ENCODE results near the gene TBC1D22A.

TBC1D22A gene

GRCh38 chr22:46867106-46867505 lies 104.7 kb downstream of the TBC1D22A start:
- no peak overlapping the region for H2AFZ ChIP-seq (ENCODE audit: low read length)
- no peaks in the 10 kb centered on the region for H3K9me3 ChIP-seq (replicated peaks; ENCODE audit: insufficient read depth, low read length)
- no peak overlapping the region for H3K9ac ChIP-seq (ENCODE audit: low read length)
- no peaks in the 10 kb centered on the region; the same call in 1 of the 2 replicates for H4K20me1 ChIP-seq (ENCODE audit: insufficient read depth, low read length)
- H3K27ac ChIP-seq (ENCODE audit: low read length) = no peak overlapping the region
- H3K4me1 ChIP-seq (ENCODE audit: low read length) = no peaks in the 10 kb centered on the region
- no peaks in the 10 kb centered on the region for H3K27me3 ChIP-seq (replicated peaks; ENCODE audit: insufficient read depth, low read length)
- no peak overlapping the region for H3K4me2 ChIP-seq (ENCODE audit: low read depth, low read length)
- no peaks in the 10 kb centered on the region for H3K36me3 ChIP-seq (replicated peaks; ENCODE audit: insufficient read depth, low read length)
- no peak for TF ChIP-seq EZH2 (optimal IDR thresholded peaks at IDR 0.05; ENCODE audit: low read depth, low read length)
- no peak for TF ChIP-seq EZH2phosphoT487 (IDR thresholded peaks at IDR 0.05; ENCODE audit: low read length)
- no peak for TF ChIP-seq CTCF (IDR thresholded peaks at IDR 0.05; ENCODE audit: low read length)
- no peak for DNase-seq
- no peak overlapping the region for H3K4me3 ChIP-seq (ENCODE audit: low read length)
- H3F3A ChIP-seq (ENCODE audit: insufficient read depth, low read length) = no peaks in the 10 kb centered on the region
- H3K79me2 ChIP-seq (ENCODE audit: low read length) = peaks cover 29% of the 10 kb centered on the region
- H3K9me2 ChIP-seq (replicated peaks; ENCODE audit: insufficient read depth, low read length) = no peaks in the 10 kb centered on the region

DNA sequence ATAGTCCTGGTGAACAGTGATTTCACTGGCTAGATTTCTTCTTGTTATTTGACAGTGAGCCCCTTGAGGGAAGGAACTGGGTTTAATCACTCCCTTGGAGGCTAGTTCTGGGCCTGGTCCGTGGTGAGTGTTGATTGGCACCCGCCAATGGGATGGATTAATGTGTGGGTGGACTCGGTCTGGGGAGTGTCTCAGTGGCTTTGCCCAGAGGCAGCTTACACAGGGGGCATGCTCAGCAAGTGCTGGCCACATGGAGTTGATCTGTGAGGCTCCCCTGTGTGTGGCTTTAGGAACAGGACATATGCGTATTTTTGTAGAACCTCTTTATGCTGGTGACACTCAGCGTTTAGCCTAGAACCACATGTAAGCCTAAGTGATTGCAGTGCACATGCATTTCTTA lies 106.9 kb downstream of the TBC1D22A start:
- Histone ChIP-seq H3K27me3 (replicated peaks; ENCODE audit: insufficient read depth, low read length) (no peaks in the 10 kb centered on the region), H3K9me3 (replicated peaks; ENCODE audit: insufficient read depth, low read length) (no peaks in the 10 kb centered on the region), H2AFZ (ENCODE audit: low read length) (no peak overlapping the region), H3K79me2 (ENCODE audit: low read length) (peaks cover 25% of the 10 kb centered on the region), H3F3A (ENCODE audit: insufficient read depth, low read length) (no peaks in the 10 kb centered on the region), H4K20me1 (ENCODE audit: insufficient read depth, low read length) (no peaks in the 10 kb centered on the region; the same call in 1 of the 2 replicates), H3K4me1 (ENCODE audit: low read length) (no peaks in the 10 kb centered on the region), H3K4me3 (ENCODE audit: low read length) (no peak overlapping the region), H3K9me2 (replicated peaks; ENCODE audit: insufficient read depth, low read length) (no peaks in the 10 kb centered on the region), H3K4me2 (ENCODE audit: low read depth, low read length) (no peak overlapping the region), H3K36me3 (replicated peaks; ENCODE audit: insufficient read depth, low read length) (no peaks in the 10 kb centered on the region), H3K27ac (ENCODE audit: low read length) (no peak overlapping the region), H3K9ac (ENCODE audit: low read length) (no peak overlapping the region)
- DNase-seq = no peak
- TF ChIP-seq CTCF (IDR thresholded peaks at IDR 0.05; ENCODE audit: low read length) = no peak
- no peak for TF ChIP-seq EZH2phosphoT487 (IDR thresholded peaks at IDR 0.05; ENCODE audit: low read length)
- no peak for TF ChIP-seq EZH2 (optimal IDR thresholded peaks at IDR 0.05; ENCODE audit: low read depth, low read length)

DNA sequence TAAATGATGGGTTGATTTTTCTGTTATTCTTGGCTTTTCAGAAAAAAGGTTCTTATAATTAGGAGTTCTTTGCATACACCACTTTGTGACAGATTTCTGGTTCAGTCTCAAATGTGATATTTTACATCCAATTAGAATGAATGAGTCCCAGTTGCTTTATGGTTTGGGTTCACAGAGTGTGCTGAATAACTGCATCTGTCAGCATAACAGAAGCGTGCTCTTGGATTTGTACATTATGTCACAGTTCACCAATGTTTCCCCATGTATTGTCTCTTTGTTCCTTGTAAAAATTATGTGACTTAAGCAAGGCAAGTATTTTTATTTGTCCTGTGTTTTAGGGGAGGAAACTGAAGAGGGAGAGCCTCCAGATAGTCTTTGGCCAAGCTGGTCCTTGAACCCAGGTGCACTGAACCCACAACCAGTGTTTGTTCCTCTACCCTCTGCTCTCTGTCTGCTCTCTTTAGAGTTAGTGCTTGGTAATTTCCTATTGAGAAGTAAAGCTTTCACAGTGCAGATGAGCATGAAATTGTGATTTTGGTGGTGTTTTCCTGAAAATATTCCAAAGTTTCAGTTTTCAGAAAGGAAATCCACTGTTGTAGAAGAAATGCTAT lies 107.5 kb downstream of the TBC1D22A start:
- DNase-seq = no peak
- peaks cover 22% of the 10 kb centered on the region for H3K79me2 ChIP-seq (ENCODE audit: low read length)
- H3K27me3 ChIP-seq (replicated peaks; ENCODE audit: insufficient read depth, low read length) = no peaks in the 10 kb centered on the region
- no peak overlapping the region for H3K4me2 ChIP-seq (ENCODE audit: low read depth, low read length)
- TF ChIP-seq EZH2phosphoT487 (IDR thresholded peaks at IDR 0.05; ENCODE audit: low read length) (no peak), EZH2 (optimal IDR thresholded peaks at IDR 0.05; ENCODE audit: low read depth, low read length) (no peak), CTCF (IDR thresholded peaks at IDR 0.05; ENCODE audit: low read length) (no peak)
- H4K20me1 ChIP-seq (ENCODE audit: insufficient read depth, low read length) = no peaks in the 10 kb centered on the region; the same call in 1 of the 2 replicates
- no peaks in the 10 kb centered on the region for H3K9me2 ChIP-seq (replicated peaks; ENCODE audit: insufficient read depth, low read length)
- H3F3A ChIP-seq (ENCODE audit: insufficient read depth, low read length) = no peaks in the 10 kb centered on the region
- H3K4me1 ChIP-seq (ENCODE audit: low read length) = no peaks in the 10 kb centered on the region
- no peak overlapping the region for H3K27ac ChIP-seq (ENCODE audit: low read length)
- H3K4me3 ChIP-seq (ENCODE audit: low read length) = no peak overlapping the region
- H2AFZ ChIP-seq (ENCODE audit: low read length) = no peak overlapping the region
- H3K36me3 ChIP-seq (replicated peaks; ENCODE audit: insufficient read depth, low read length) = no peaks in the 10 kb centered on the region
- no peak overlapping the region for H3K9ac ChIP-seq (ENCODE audit: low read length)
- H3K9me3 ChIP-seq (replicated peaks; ENCODE audit: insufficient read depth, low read length) = no peaks in the 10 kb centered on the region
